ENCODE results near the gene CCDC116. TPM values are rescaled to one million over a fixed set of nuclear protein-coding genes. Genes with fewer than 3 reads are reported as not detected.
A peak's percentile ranks its signal among the peaks of the same experiment; 100 is the strongest.

CCDC116 gene
- total RNA-seq, 4 donors from 2014 or later, result 1.5 to 3.5 TPM; not detected in 2

DNA sequence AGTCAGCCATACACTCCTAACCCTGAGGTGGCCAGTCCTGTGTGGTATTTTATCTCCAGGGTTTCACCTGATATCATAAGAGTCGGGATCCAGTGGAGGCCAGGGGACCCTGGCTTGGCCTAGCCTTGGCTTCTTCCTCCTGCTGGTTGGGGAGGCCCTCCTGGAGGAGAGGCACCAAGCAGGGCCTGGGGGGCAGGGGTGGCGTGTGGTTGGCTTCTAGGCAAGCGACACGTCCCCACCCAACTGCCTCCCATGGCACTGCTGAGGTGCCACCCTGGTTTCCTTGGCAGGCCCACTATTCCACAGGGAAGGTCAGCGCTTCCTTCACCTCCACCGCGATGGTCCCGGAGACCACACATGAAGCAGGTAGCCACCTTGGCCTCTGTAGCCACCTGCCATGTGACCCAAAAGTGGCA is 53.6 kb downstream of the CCDC116 start:
- intact Hi-C loops (cut with DNase I; ENCODE audit: low total_unique reads), result no loop called here
- Histone ChIP-seq H3K36me3 (no peaks in the 10 kb centered on the region), H3K27ac (no peak overlapping the region), H3K9me3 (no peaks in the 10 kb centered on the region), H3K4me1 (no peaks in the 10 kb centered on the region), H3K27me3 (no peaks in the 10 kb centered on the region), H3K4me3 (no peak overlapping the region)
- TF ChIP-seq CTCF (IDR thresholded peaks at IDR 0.05) (no peak), POLR2A (IDR thresholded peaks at IDR 0.05) (no peak)
- DNase-seq, result no peak

MicroRNAs encoded within 50 kb of the gene (microRNA counts, 767-probe panel; counts per million panel counts)
- 0 to 2,437 counts per million in 2 donors for microRNA hsa-miR-130b-3p
- 0 counts per million in 2 donors for microRNA hsa-miR-301b

Small RNAs within 50 kb of the gene (microRNA-seq; reads per million reads assigned to microRNA genes)
- gene MIR130B (ENCODE audit: borderline microRNAs expressed, borderline replicate concordance) (108 reads per million, percentile 56 among the genes with 10 or more reads in this experiment), gene MIR301B (ENCODE audit: borderline microRNAs expressed, borderline replicate concordance) (not detected)

Small RNAs within 50 kb of the gene (small RNA-seq; reads per million reads assigned to genes)
- gene MIR301B, result not detected

Other genes with a start within 250 kb of the CCDC116 start
- gene RIMBP3B, start 249.0 kb upstream of the CCDC116 start, total RNA-seq, result under 1 TPM in 2 of 4 donors, not detected in 2; 0.27 to 0.41 TPM
- gene HIC2, start 215.4 kb upstream of the CCDC116 start, total RNA-seq, result 1 to 10 TPM in 3 of 4 donors, under 1 TPM in 1; 0.26 to 8.4 (median 5.2) TPM
- 10 to 100 TPM in 1 of 4 donors, under 1 TPM in 2, not detected in 1; 0.28 to 20.7 (median 0.79) TPM for gene TMEM191C, start 165.4 kb upstream of the CCDC116 start, total RNA-seq
- gene RIMBP3C, start 81.3 kb upstream of the CCDC116 start, total RNA-seq, result not detected
- 10 to 100 TPM; 12.1 to 41.6 (median 24.1) TPM for gene UBE2L3, start 65.0 kb upstream of the CCDC116 start, total RNA-seq
- gene YDJC, start 2.7 kb upstream of the CCDC116 start, total RNA-seq, result 10 to 100 TPM; 10.9 to 42.5 (median 16.0) TPM
- 10 to 100 TPM in 2 of 4 donors, 1 to 10 TPM in 2; 1.8 to 22.4 (median 11.3) TPM for gene SDF2L1, start 9.5 kb downstream of the CCDC116 start, total RNA-seq
- 10 to 100 TPM in 2 of 4 donors, 1 to 10 TPM in 2; 5.6 to 37.9 (median 15.3) TPM for gene PPIL2, start 33.3 kb downstream of the CCDC116 start, total RNA-seq
- 10 to 100 TPM in 1 of 4 donors, 1 to 10 TPM in 3; 2.3 to 13.7 (median 7.6) TPM for gene YPEL1, start 103.0 kb downstream of the CCDC116 start, total RNA-seq
- 100 to 1,000 TPM in 1 of 4 donors, 10 to 100 TPM in 3; 45.3 to 122 (median 75.2) TPM for gene MAPK1, start 234.9 kb downstream of the CCDC116 start, total RNA-seq

Data from uterus (tissue), 4 donors.